T-helper 17 cell (primary cell): Measurements from ENCODE around the gene TREML2. TPM values are rescaled to one million over a fixed set of nuclear protein-coding genes. Genes with fewer than 3 reads are reported as not detected.

ENCODE experiments used
- ATAC-seq: fragments of 150-1000 bp; cut with Tn5 transposase; 2 replicates; pipeline ENCODE4 v1.10.0; 2021; ENCODE audit warnings: mild to moderate bottlenecking, moderate library complexity
- DNase-seq, 3 donors: peaks; one replicate each; pipeline versions ENCODE4 v3.0.0 to v3.0.0-alpha.2; 2020 to 2021
- H3K9me3 ChIP-seq: one replicate; pipeline ENCODE4 v1.7.0; 2013; ENCODE audit warnings: low read length, mild to moderate bottlenecking; ENCODE audit not compliant: control insufficient read depth, poor library complexity, severe bottlenecking
- H3K27ac Mint-ChIP-seq: one replicate; pipeline ENCODE4 v1.8.0; 2022; ENCODE audit warnings: mild to moderate bottlenecking, moderate library complexity, mixed read lengths
- H3K27me3 Mint-ChIP-seq: one replicate; pipeline ENCODE4 v1.8.0; 2022; ENCODE audit warnings: mixed read lengths
- H3K36me3 Mint-ChIP-seq: one replicate; pipeline ENCODE4 v1.8.0; 2022; ENCODE audit warnings: low read depth, mixed read lengths
- H3K4me1 Mint-ChIP-seq: one replicate; pipeline ENCODE4 v1.8.0; 2022; ENCODE audit warnings: mild to moderate bottlenecking, mixed read lengths
- H3K4me3 Mint-ChIP-seq: one replicate; pipeline ENCODE4 v1.8.0; 2022; ENCODE audit warnings: mild to moderate bottlenecking, moderate library complexity, mixed read lengths
- total RNA-seq, 4 donors: library from RNA in 2 of 4; stranded (reverse) in 2 of 4; gene quantifications; one replicate each; pipeline ENCODE4 v1.2.3 and lab custom pipeline; 2022 to 2026

TREML2 gene
- total RNA-seq, 2 donors from 2014 or later, result 2.9 to 3.8 TPM

DNA sequence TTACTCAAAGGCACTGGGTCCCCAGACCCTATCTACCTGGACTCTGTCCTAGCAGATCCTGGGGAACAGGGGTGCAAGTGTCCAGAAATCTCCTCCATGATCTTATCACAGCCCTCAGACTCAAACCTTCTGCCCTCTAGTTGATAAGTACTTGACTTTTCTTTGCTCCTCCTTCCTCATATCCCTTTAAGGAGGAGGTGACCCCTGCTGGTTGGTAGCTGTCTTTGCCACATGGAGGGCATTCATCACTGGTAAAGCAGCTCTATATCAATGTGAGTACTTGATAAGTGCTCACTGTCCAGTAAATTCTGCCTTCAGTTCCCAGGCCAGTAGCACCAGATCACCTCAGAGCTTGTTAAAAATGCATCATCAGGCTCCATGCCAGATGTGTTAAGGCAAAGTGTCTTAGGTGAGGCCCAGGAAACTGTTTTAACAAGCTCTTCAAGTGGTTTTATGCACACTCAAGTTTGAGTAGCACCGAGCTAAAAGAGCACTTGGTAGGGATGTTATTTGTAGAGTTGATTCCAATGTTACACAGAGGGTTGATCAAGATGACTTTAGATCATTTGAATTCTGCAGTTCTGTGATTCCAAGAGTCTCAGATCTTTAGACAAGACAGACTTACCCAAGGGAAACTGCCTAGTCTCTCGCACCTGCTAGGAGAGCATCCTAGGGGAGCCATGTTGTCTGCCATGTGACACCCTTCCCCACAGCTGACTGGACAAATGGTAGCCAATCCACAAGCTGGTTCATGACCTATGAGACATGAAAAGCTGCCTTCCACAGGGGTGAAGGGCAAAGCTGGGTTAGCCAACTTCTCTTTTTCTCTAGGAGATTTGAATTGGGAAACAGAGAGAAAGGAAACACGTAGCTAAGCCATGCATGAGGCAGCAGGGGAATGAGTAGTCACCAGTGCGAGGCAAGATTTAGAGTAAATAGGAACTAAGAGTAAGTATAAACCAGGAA lies 18.6 kb downstream of the TREML2 start:
- H3K4me1 Mint-ChIP-seq, result peaks cover 25% of the 10 kb centered on the region
- DNase-seq, result peak in 1 of 3 donors; percentile 24
- no peaks in the 10 kb centered on the region for H3K9me3 ChIP-seq
- peak overlapping the region; percentile 60 for H3K27ac Mint-ChIP-seq
- H3K27me3 Mint-ChIP-seq, result peaks cover 23% of the 10 kb centered on the region
- H3K4me3 Mint-ChIP-seq, result no peak overlapping the region
- H3K36me3 Mint-ChIP-seq, result peaks cover 3% of the 10 kb centered on the region
- peak; percentile 97 for ATAC-seq

- H3K36me3 Mint-ChIP-seq, result peaks cover 6% of the 10 kb centered on the region
- ATAC-seq (no peak), DNase-seq (no peak)
- no peak overlapping the region for H3K4me3 Mint-ChIP-seq
- H3K27me3 Mint-ChIP-seq, result peaks cover 29% of the 10 kb centered on the region
- no peaks in the 10 kb centered on the region for H3K9me3 ChIP-seq
- peaks cover 24% of the 10 kb centered on the region for H3K4me1 Mint-ChIP-seq
- no peak overlapping the region for H3K27ac Mint-ChIP-seq
These were observed 19.4 kb downstream of the TREML2 start for GRCh38 chr6:41181566-41181965.

DNA sequence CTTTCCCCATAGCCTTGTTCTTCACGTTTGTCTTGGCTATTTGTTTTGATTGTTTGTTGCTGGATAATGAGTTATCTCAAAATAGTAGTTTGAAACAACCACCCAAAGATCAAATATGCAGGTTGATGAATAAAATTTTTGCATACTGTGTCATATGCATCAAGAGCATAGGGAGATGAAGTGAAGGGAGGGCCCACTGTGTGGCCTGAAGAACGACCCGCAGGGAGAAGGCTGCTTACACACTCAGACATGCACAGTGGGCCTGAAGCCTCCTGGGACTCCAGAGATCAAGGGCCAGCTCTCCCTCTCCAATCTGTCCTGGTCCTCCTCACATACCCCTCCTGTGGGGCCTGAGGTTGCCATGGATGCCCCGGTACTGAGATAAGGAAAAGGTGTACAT lies 21.8 kb downstream of the TREML2 start:
- no peak overlapping the region for H3K27ac Mint-ChIP-seq
- no peak for DNase-seq
- no peak for ATAC-seq
- peaks cover 14% of the 10 kb centered on the region for H3K4me1 Mint-ChIP-seq
- H3K4me3 Mint-ChIP-seq, result no peak overlapping the region
- H3K9me3 ChIP-seq, result no peaks in the 10 kb centered on the region
- H3K27me3 Mint-ChIP-seq, result peaks cover 37% of the 10 kb centered on the region
- H3K36me3 Mint-ChIP-seq, result peaks cover 11% of the 10 kb centered on the region

- Mint-ChIP-seq H3K4me3 (no peak overlapping the region), H3K4me1 (peaks cover 14% of the 10 kb centered on the region), H3K36me3 (peaks cover 11% of the 10 kb centered on the region), H3K27ac (no peak overlapping the region), H3K27me3 (peaks cover 42% of the 10 kb centered on the region)
- ATAC-seq, result no peak
- no peaks in the 10 kb centered on the region for H3K9me3 ChIP-seq
- DNase-seq, result no peak
These were observed 23.3 kb downstream of the TREML2 start for GRCh38 chr6:41177695-41178094.

- Mint-ChIP-seq H3K36me3 (peaks cover 11% of the 10 kb centered on the region), H3K4me3 (no peak overlapping the region), H3K27me3 (peaks cover 42% of the 10 kb centered on the region), H3K4me1 (peaks cover 12% of the 10 kb centered on the region), H3K27ac (no peak overlapping the region)
- no peak for ATAC-seq
- DNase-seq, result no peak
- no peaks in the 10 kb centered on the region for H3K9me3 ChIP-seq
These were observed 23.7 kb downstream of the TREML2 start for GRCh38 chr6:41177287-41177686.

- no peaks in the 10 kb centered on the region for H3K9me3 ChIP-seq
- Mint-ChIP-seq H3K4me1 (peaks cover 4% of the 10 kb centered on the region), H3K4me3 (no peak overlapping the region), H3K36me3 (peaks cover 11% of the 10 kb centered on the region), H3K27me3 (peaks cover 42% of the 10 kb centered on the region), H3K27ac (no peak overlapping the region)
- DNase-seq (no peak), ATAC-seq (no peak)
These were observed 24.8 kb downstream of the TREML2 start for GRCh38 chr6:41176189-41176588.

- H3K27me3 Mint-ChIP-seq, result peaks cover 40% of the 10 kb centered on the region
- ATAC-seq (no peak), DNase-seq (no peak)
- no peaks in the 10 kb centered on the region for H3K9me3 ChIP-seq
- peaks cover 4% of the 10 kb centered on the region for H3K4me1 Mint-ChIP-seq
- no peak overlapping the region for H3K4me3 Mint-ChIP-seq
- no peak overlapping the region for H3K27ac Mint-ChIP-seq
- H3K36me3 Mint-ChIP-seq, result peaks cover 11% of the 10 kb centered on the region
These were observed 25.9 kb downstream of the TREML2 start for GRCh38 chr6:41175084-41175483.

- Mint-ChIP-seq H3K27ac (no peak overlapping the region), H3K27me3 (peaks cover 35% of the 10 kb centered on the region), H3K36me3 (peaks cover 11% of the 10 kb centered on the region), H3K4me3 (no peak overlapping the region), H3K4me1 (peaks cover 4% of the 10 kb centered on the region)
- DNase-seq (no peak), ATAC-seq (no peak)
- H3K9me3 ChIP-seq, result no peaks in the 10 kb centered on the region
These were observed 26.3 kb downstream of the TREML2 start for GRCh38 chr6:41174610-41175009.

GRCh38 chr6:41171908-41172307 lies 29.0 kb downstream of the TREML2 start:
- H3K9me3 ChIP-seq, result no peaks in the 10 kb centered on the region
- Mint-ChIP-seq H3K4me3 (no peak overlapping the region), H3K27me3 (peaks cover 20% of the 10 kb centered on the region), H3K36me3 (peaks cover 4% of the 10 kb centered on the region), H3K4me1 (no peaks in the 10 kb centered on the region), H3K27ac (no peak overlapping the region)
- ATAC-seq (no peak), DNase-seq (no peak)

GRCh38 chr6:41170547-41171160 lies 30.3 kb downstream of the TREML2 start:
- H3K36me3 Mint-ChIP-seq, result peaks cover 2% of the 10 kb centered on the region
- DNase-seq (no peak), ATAC-seq (no peak)
- H3K9me3 ChIP-seq, result no peaks in the 10 kb centered on the region
- H3K4me1 Mint-ChIP-seq, result no peaks in the 10 kb centered on the region
- no peak overlapping the region for H3K27ac Mint-ChIP-seq
- H3K4me3 Mint-ChIP-seq, result no peak overlapping the region
- H3K27me3 Mint-ChIP-seq, result peaks cover 12% of the 10 kb centered on the region

GRCh38 chr6:41167173-41167963 lies 33.6 kb downstream of the TREML2 start:
- no peak overlapping the region for H3K4me3 Mint-ChIP-seq
- H3K9me3 ChIP-seq, result no peaks in the 10 kb centered on the region
- H3K36me3 Mint-ChIP-seq, result peaks cover 2% of the 10 kb centered on the region
- ATAC-seq (no peak), DNase-seq (no peak)
- no peaks in the 10 kb centered on the region for H3K4me1 Mint-ChIP-seq
- H3K27ac Mint-ChIP-seq, result no peak overlapping the region
- H3K27me3 Mint-ChIP-seq, result peaks cover 17% of the 10 kb centered on the region

DNA sequence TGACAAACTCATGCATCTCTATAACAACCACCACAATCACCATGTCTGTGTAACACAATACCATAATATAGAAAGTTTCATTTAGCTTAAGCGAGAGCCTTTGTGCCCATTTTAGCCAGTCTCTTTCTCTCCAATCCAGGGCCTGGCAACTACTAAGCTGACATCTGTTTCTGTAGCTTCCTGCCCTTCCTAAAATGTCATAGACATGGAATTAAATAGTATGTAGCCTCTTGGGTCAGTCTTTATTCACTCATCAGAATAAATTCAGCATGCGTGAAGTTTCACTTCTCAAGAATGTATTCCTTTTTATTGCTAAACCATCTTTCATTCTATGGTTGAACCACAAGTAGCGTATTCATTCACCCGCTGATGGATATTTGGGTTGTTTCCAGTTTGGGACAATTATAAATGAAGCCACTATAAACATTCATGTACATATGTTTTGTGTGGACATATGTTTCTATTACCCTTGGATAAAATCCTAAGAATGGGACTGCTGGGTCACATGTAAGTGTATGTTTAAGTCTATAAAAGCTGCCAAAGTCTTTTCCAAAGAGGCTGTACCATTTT lies 36.3 kb downstream of the TREML2 start:
- no peak overlapping the region for H3K27ac Mint-ChIP-seq
- no peak for ATAC-seq

GRCh38 chr6:41163419-41163717 lies 37.6 kb downstream of the TREML2 start:
- no peak overlapping the region for H3K27ac Mint-ChIP-seq
- no peak overlapping the region for H3K4me3 Mint-ChIP-seq
- no peaks in the 10 kb centered on the region for H3K9me3 ChIP-seq
- ATAC-seq (no peak), DNase-seq (no peak)
- peaks cover 30% of the 10 kb centered on the region for H3K27me3 Mint-ChIP-seq
- H3K36me3 Mint-ChIP-seq, result peaks cover 2% of the 10 kb centered on the region
- H3K4me1 Mint-ChIP-seq, result no peaks in the 10 kb centered on the region

More for the DNA sequence above, 36.3 kb downstream of the TREML2 start:
- no peak for DNase-seq
- Mint-ChIP-seq H3K4me3 (no peak overlapping the region), H3K27me3 (peaks cover 28% of the 10 kb centered on the region), H3K4me1 (no peaks in the 10 kb centered on the region), H3K36me3 (peaks cover 2% of the 10 kb centered on the region)
- no peaks in the 10 kb centered on the region for H3K9me3 ChIP-seq
